ENCODE data around the gene ABCG8. TPM values are rescaled to one million over a fixed set of nuclear protein-coding genes. Genes with fewer than 3 reads are reported as not detected.

Gene ABCG8
- total and polyA plus RNA-seq, 5 donors: not detected

DNA sequence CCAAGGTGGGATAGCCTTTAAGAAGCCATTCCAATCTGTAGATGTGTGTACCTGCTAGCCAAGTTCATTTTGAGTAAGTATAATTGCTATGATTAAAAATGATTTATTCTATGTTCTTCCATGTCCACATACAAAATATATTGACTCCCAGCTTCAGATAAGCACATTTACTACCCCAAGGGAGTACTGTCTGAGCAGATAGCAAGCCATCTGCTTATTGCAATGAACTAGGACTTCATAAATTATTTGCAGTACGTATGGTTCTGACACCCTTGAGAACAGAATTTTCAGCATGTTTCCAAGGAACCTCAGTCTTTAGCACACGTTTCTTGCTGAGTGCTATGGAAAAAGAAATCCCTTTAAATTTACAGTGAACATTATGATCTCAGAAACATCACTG, 28.3 kb upstream of the ABCG8 start:
- 55% methylated on average over 2 of the region's 2 CpGs for WGBS
- Histone ChIP-seq H3K27ac (ENCODE audit: low read length) (no peak overlapping the region), H3K9me3 (ENCODE audit: control insufficient read depth, low read length) (no peaks in the 10 kb centered on the region), H3K4me3 (ENCODE audit: low read length) (no peak overlapping the region), H3K4me1 (ENCODE audit: control insufficient read depth, insufficient read depth, low read length) (no peaks in the 10 kb centered on the region), H3K27me3 (ENCODE audit: control insufficient read depth, insufficient read depth) (no peaks in the 10 kb centered on the region)
- no peak for ATAC-seq
- no peak for DNase-seq
- intact Hi-C loops (cut with DNase I): no loop called here

DNA sequence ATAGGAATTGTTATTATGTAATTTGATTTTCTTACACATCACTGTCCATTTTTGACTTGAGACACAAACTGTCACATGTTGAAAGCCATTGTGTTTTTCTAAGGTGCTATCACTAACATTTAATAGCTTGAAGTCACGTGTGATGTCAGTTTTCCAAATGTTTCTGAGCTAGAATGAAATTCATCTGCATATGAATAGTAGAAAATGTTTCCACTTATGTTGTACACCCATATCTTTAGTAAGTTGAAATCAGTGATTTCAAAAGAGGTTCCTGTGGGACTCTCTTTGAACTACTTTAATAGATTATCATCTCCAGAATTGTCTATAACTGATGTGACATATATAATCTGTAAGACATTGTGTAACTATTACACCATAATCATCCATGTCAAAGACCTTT, 27.9 kb upstream of the ABCG8 start:
- 70% methylated on average over 1 of the region's 1 CpG for WGBS
- H3K27ac ChIP-seq (ENCODE audit: low read length): no peak overlapping the region
- no peak for ATAC-seq

GRCh38 chr2:43812006-43812405, 26.8 kb upstream of the ABCG8 start:
- Histone ChIP-seq H3K4me3 (ENCODE audit: low read length) (no peak overlapping the region), H3K4me1 (ENCODE audit: control insufficient read depth, insufficient read depth, low read length) (no peaks in the 10 kb centered on the region), H3K27ac (ENCODE audit: low read length) (no peak overlapping the region), H3K9me3 (ENCODE audit: control insufficient read depth, low read length) (no peaks in the 10 kb centered on the region), H3K27me3 (ENCODE audit: control insufficient read depth, insufficient read depth) (no peaks in the 10 kb centered on the region)
- DNase-seq (no peak), ATAC-seq (no peak)
- intact Hi-C loops (cut with DNase I): no loop called here
- WGBS: 87% methylated on average over 2 of the region's 2 CpGs

More for the DNA sequence above, 27.9 kb upstream of the ABCG8 start:
- intact Hi-C loops (cut with DNase I): no loop called here
- DNase-seq: no peak
- H3K27me3 ChIP-seq (ENCODE audit: control insufficient read depth, insufficient read depth): no peaks in the 10 kb centered on the region
- H3K9me3 ChIP-seq (ENCODE audit: control insufficient read depth, low read length): no peaks in the 10 kb centered on the region
- H3K4me1 ChIP-seq (ENCODE audit: control insufficient read depth, insufficient read depth, low read length): no peaks in the 10 kb centered on the region
- no peak overlapping the region for H3K4me3 ChIP-seq (ENCODE audit: low read length)

DNA sequence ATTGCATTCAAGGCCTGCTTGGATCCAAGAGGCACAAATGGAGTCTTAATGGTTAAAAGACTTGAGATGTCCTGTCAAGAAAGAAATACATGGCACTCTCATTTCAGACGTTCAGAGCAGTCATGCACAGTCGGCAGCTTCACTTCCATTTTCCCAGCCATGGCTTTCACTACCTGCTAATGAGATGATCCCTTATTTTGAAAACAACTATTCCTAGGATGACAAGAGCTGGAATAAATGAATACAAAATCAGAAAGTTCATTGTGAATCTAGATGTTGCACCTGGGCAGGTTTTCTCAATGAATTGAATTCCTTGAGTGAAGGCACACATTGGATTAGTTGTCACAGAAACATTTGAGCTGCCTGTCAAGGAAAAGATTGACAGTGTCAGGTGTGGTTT, 25.8 kb upstream of the ABCG8 start:
- Histone ChIP-seq H3K4me1 (ENCODE audit: control insufficient read depth, insufficient read depth, low read length) (no peaks in the 10 kb centered on the region), H3K9me3 (ENCODE audit: control insufficient read depth, low read length) (no peaks in the 10 kb centered on the region), H3K4me3 (ENCODE audit: low read length) (no peak overlapping the region), H3K27ac (ENCODE audit: low read length) (no peak overlapping the region), H3K27me3 (ENCODE audit: control insufficient read depth, insufficient read depth) (no peaks in the 10 kb centered on the region)
- intact Hi-C loops (cut with DNase I): no loop called here
- ATAC-seq: no peak
- DNase-seq: no peak
- WGBS: 49% methylated on average over 2 of the region's 2 CpGs

- ATAC-seq: no peak
- intact Hi-C loops (cut with DNase I): no loop called here
- no peak overlapping the region for H3K27ac ChIP-seq (ENCODE audit: low read length)
- no peak for DNase-seq
- no peaks in the 10 kb centered on the region for H3K27me3 ChIP-seq (ENCODE audit: control insufficient read depth, insufficient read depth)
- H3K9me3 ChIP-seq (ENCODE audit: control insufficient read depth, low read length): no peaks in the 10 kb centered on the region
- H3K4me1 ChIP-seq (ENCODE audit: control insufficient read depth, insufficient read depth, low read length): no peaks in the 10 kb centered on the region
- whole genome bisulfite sequencing: 90% methylated on average over 3 of the region's 3 CpGs
- H3K4me3 ChIP-seq (ENCODE audit: low read length): no peak overlapping the region
These were observed 24.1 kb upstream of the ABCG8 start for GRCh38 chr2:43814711-43815110.

- no peaks in the 10 kb centered on the region for H3K9me3 ChIP-seq (ENCODE audit: control insufficient read depth, low read length)
- H3K4me3 ChIP-seq (ENCODE audit: low read length): no peak overlapping the region
- DNase-seq (peak in 2 of 3 donors; percentile 56 to 59), ATAC-seq (peak; percentile 51 to 60)
- intact Hi-C loops (cut with DNase I): no loop called here
- H3K4me1 ChIP-seq (ENCODE audit: control insufficient read depth, insufficient read depth, low read length): no peaks in the 10 kb centered on the region
- H3K27ac ChIP-seq (ENCODE audit: low read length): no peak overlapping the region
- H3K27me3 ChIP-seq (ENCODE audit: control insufficient read depth, insufficient read depth): no peaks in the 10 kb centered on the region
- WGBS: 34% methylated on average over 5 of the region's 5 CpGs
These were observed 20.0 kb upstream of the ABCG8 start for GRCh38 chr2:43818761-43819160.

GRCh38 chr2:43819491-43820163, 19.1 kb upstream of the ABCG8 start:
- ATAC-seq (no peak), DNase-seq (no peak)
- Histone ChIP-seq H3K27ac (ENCODE audit: low read length) (no peak overlapping the region), H3K4me1 (ENCODE audit: control insufficient read depth, insufficient read depth, low read length) (no peaks in the 10 kb centered on the region), H3K27me3 (ENCODE audit: control insufficient read depth, insufficient read depth) (no peaks in the 10 kb centered on the region), H3K9me3 (ENCODE audit: control insufficient read depth, low read length) (no peaks in the 10 kb centered on the region), H3K4me3 (ENCODE audit: low read length) (no peak overlapping the region)
- intact Hi-C loops (cut with DNase I): no loop called here
- WGBS: 77% methylated on average over 7 of the region's 7 CpGs

DNA sequence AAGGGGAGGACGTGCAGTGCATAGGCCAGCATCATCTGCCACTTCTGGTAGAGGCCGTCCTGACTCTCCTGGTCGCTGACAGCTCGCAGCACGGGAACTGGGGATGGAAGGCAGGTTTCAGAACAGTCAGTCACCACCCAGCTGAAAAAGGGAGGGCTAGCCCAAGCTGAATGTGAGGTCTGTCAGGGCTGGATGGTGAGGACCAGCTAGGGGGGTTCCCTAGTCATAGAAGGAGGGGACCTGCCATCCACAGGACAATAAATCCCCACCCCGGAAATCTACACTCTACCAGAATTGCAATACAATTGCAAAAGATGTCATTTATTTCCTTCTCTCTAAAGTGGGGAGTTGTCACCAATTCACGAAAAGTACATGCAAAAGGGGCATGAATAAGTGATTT, 15.9 kb upstream of the ABCG8 start:
- Histone ChIP-seq H3K27ac (ENCODE audit: low read length) (no peak overlapping the region), H3K27me3 (ENCODE audit: control insufficient read depth, insufficient read depth) (no peaks in the 10 kb centered on the region), H3K4me1 (ENCODE audit: control insufficient read depth, insufficient read depth, low read length) (no peaks in the 10 kb centered on the region), H3K9me3 (ENCODE audit: control insufficient read depth, low read length) (no peaks in the 10 kb centered on the region), H3K4me3 (ENCODE audit: low read length) (no peak overlapping the region)
- 74% methylated on average over 7 of the region's 7 CpGs for WGBS
- intact Hi-C loops (cut with DNase I): no loop called here
- DNase-seq (no peak), ATAC-seq (no peak)

DNA sequence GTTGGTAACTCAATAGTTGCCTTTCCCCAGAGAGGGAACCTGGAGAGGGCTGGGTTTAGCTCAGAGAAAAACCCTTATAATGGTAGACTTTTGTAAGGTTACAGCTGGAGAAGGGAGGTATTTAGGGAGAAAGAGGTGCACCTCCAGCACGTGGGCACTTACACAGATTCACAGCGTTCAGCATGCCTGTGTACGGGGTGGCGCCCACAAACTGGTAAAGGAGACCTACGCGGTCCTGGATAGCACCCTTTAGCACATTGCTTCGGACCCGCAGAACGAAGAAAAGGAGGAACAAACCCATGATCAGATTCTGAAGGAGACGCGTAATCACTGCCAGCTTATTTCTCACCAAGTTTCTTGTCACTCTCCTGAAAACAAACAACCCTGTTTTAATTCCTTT, 15.0 kb upstream of the ABCG8 start:
- WGBS: 91% methylated on average over 11 of the region's 11 CpGs
- ATAC-seq: no peak
- intact Hi-C loops (cut with DNase I): no loop called here

DNA sequence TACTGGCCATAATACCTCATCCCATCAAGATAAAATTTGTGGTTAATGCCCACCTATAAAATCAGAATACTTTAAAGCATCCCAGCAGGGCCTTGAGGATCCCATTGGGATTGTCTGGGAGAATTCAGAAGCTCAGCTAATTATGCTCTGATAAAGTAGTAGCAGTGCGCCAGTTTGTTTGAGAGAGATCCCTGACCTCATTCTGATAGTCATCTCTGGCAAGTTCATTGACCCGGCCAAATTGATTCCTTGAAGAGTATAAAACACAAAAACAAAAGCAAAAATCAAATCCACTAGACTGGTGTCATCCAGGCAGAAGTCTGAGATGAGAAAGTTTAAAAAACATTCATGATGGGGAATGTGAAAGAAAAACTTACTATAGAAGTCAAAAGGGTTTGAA, 14.3 kb upstream of the ABCG8 start:
- ATAC-seq: no peak
- H3K4me1 ChIP-seq (ENCODE audit: control insufficient read depth, insufficient read depth, low read length): no peaks in the 10 kb centered on the region
- DNase-seq: no peak

More for the DNA sequence above, 15.0 kb upstream of the ABCG8 start:
- Histone ChIP-seq H3K9me3 (ENCODE audit: control insufficient read depth, low read length) (no peaks in the 10 kb centered on the region), H3K27me3 (ENCODE audit: control insufficient read depth, insufficient read depth) (no peaks in the 10 kb centered on the region), H3K4me1 (ENCODE audit: control insufficient read depth, insufficient read depth, low read length) (no peaks in the 10 kb centered on the region), H3K4me3 (ENCODE audit: low read length) (no peak overlapping the region), H3K27ac (ENCODE audit: low read length) (no peak overlapping the region)
- no peak for DNase-seq

GRCh38 chr2:43824951-43825493, 13.7 kb upstream of the ABCG8 start:
- WGBS: 83% methylated on average over 12 of the region's 12 CpGs
- Histone ChIP-seq H3K4me1 (ENCODE audit: control insufficient read depth, insufficient read depth, low read length) (no peaks in the 10 kb centered on the region), H3K27me3 (ENCODE audit: control insufficient read depth, insufficient read depth) (no peaks in the 10 kb centered on the region), H3K4me3 (ENCODE audit: low read length) (no peak overlapping the region), H3K27ac (ENCODE audit: low read length) (no peak overlapping the region), H3K9me3 (ENCODE audit: control insufficient read depth, low read length) (no peaks in the 10 kb centered on the region)
- intact Hi-C loops (cut with DNase I): no loop called here
- DNase-seq: no peak
- ATAC-seq: peak in 1 of 2 donors; percentile 21

More for the DNA sequence above, 14.3 kb upstream of the ABCG8 start:
- Histone ChIP-seq H3K9me3 (ENCODE audit: control insufficient read depth, low read length) (no peaks in the 10 kb centered on the region), H3K27ac (ENCODE audit: low read length) (no peak overlapping the region), H3K27me3 (ENCODE audit: control insufficient read depth, insufficient read depth) (no peaks in the 10 kb centered on the region), H3K4me3 (ENCODE audit: low read length) (no peak overlapping the region)
- 84% methylated on average over 2 of the region's 2 CpGs for WGBS
- intact Hi-C loops (cut with DNase I): no loop called here

- intact Hi-C loops (cut with DNase I): no loop called here
- 75% methylated on average over 3 of the region's 3 CpGs for whole genome bisulfite sequencing
- ATAC-seq: no peak
These were observed 12.9 kb upstream of the ABCG8 start for GRCh38 chr2:43825841-43826240.

More at GRCh38 chr2:43825841-43826240, 12.9 kb upstream of the ABCG8 start:
- Histone ChIP-seq H3K4me3 (ENCODE audit: low read length) (no peak overlapping the region), H3K4me1 (ENCODE audit: control insufficient read depth, insufficient read depth, low read length) (no peaks in the 10 kb centered on the region), H3K9me3 (ENCODE audit: control insufficient read depth, low read length) (no peaks in the 10 kb centered on the region), H3K27ac (ENCODE audit: low read length) (no peak overlapping the region), H3K27me3 (ENCODE audit: control insufficient read depth, insufficient read depth) (no peaks in the 10 kb centered on the region)
- DNase-seq: no peak
